A549 (cell line): Measurements from ENCODE around the gene PHF2. TPM values are rescaled to one million over a fixed set of nuclear protein-coding genes. Genes with fewer than 3 reads are reported as not detected.

ENCODE experiments used
- ATAC-seq, 2 experiments: fragments of 200-7000 bp in 1 of 2; fragments of >200 bp in 1 of 2; cut with Nextera tagmentation in 1 of 2; cut with Tn5 transposase in 1 of 2; 3 replicates each; pipeline versions ENCODE4 v1.8.0 to v1.9.1; 2018 to 2020; ENCODE audit warnings: mild to moderate bottlenecking in 1 of 2, moderate library complexity in 1 of 2
- CTCF ChIA-PET: fragments of 300-600 bp; sonication (Branson Sonifier 250); formaldehyde crosslinking; extraction: SDS; loops from one replicate; lab custom pipeline; 2021; ENCODE audit warnings: antibody characterized with exemption, inconsistent platforms; lab: Yijun Ruan, JAX
- POLR2A ChIA-PET: fragments of 350-600 bp; formaldehyde crosslinking; extraction: SDS; loops from one replicate; lab custom pipeline; 2021; ENCODE audit warnings: antibody characterized with exemption, inconsistent platforms; lab: Yijun Ruan, JAX
- DNase-seq, 2 experiments: peaks; one replicate each; pipeline versions ENCODE4 v3.0.0 to v3.0.0-alpha.2; 2011 to 2016; ENCODE audit warnings: low read depth in 1 of 2, low spot score in 1 of 2
- FAIRE-seq: peaks from 2 replicates; lab custom pipeline; 2011; peaks lifted over from hg19 to GRCh38; lab: Jason Lieb, UNC
- H3K27ac ChIP-seq, 2 experiments: fragments of >200 bp; sonication (Bioruptor Twin); formaldehyde crosslinking; 3 replicates each; pipeline ENCODE4 v1.5.1; 2016 to 2017
- H3K4me1 ChIP-seq: fragments of >200 bp; sonication (Bioruptor Twin); formaldehyde crosslinking; 3 replicates; pipeline ENCODE4 v1.6.1; 2016
- H3K4me2 ChIP-seq: fragments of >200 bp; sonication (Bioruptor Twin); formaldehyde crosslinking; 3 replicates; pipeline ENCODE4 v1.6.1; 2016
- H3K4me3 ChIP-seq: fragments of >200 bp; sonication (Bioruptor Twin); formaldehyde crosslinking; 3 replicates; pipeline ENCODE4 v1.5.1; 2016
- H3K9me3 ChIP-seq: fragments of >200 bp; sonication (Bioruptor Twin); formaldehyde crosslinking; 3 replicates; pipeline ENCODE4 v1.6.1; 2016
- CBX8 ChIP-seq: fragments of 200-600 bp; sonication (generic); IDR thresholded peaks from 2 replicates; pipeline ENCODE4 v1.6.1; 2016
- CHD2 ChIP-seq: fragments of 150-350 bp; IDR thresholded peaks from 2 replicates; pipeline ENCODE4 v1.6.1; 2014; ENCODE audit warnings: low read length; ENCODE audit not compliant: partially characterized antibody
- ELK1 ChIP-seq: fragments of 150-350 bp; IDR thresholded peaks from 2 replicates; pipeline ENCODE4 v1.6.1; 2014; ENCODE audit warnings: low read depth, mild to moderate bottlenecking, low read length
- FOSB ChIP-seq: fragments of 250-450 bp; sonication (Bioruptor Pico); IDR thresholded peaks from 2 replicates; pipeline ENCODE4 v1.5.0; 2020; ENCODE audit warnings: mild to moderate bottlenecking, moderate library complexity
- FOSL2 ChIP-seq, 2 experiments: fragments of 450-650 bp in 1 of 2; fragments of >200 bp in 1 of 2; sonication (Bioruptor Twin) in 1 of 2; formaldehyde crosslinking; IDR thresholded peaks; 2 replicates each; pipeline versions ENCODE4 v1.5.0 to v1.6.1; 2016 to 2020; ENCODE audit warnings: mild to moderate bottlenecking in 1 of 2, moderate library complexity in 1 of 2
- HEYL ChIP-seq: fragments of 250-450 bp; sonication (Bioruptor Pico); IDR thresholded peaks from 2 replicates; pipeline ENCODE4 v1.8.0; 2021; ENCODE audit warnings: mild to moderate bottlenecking, moderate library complexity
- HOXB13 ChIP-seq: fragments of 250-450 bp; sonication (Bioruptor Pico); IDR thresholded peaks from 2 replicates; pipeline ENCODE4 v1.5.0; 2020; ENCODE audit warnings: low read depth, mild to moderate bottlenecking, moderate library complexity
- JUN ChIP-seq, 2 experiments: fragments of >200 bp; sonication (Bioruptor Twin); formaldehyde crosslinking; IDR thresholded peaks; 2 replicates in 1 of 2; 3 replicates in 1 of 2; pipeline ENCODE4 v1.6.1; 2016 to 2017
- MAFK ChIP-seq: fragments of 450-650 bp; IDR thresholded peaks from 2 replicates; pipeline ENCODE4 v1.6.1; 2014; ENCODE audit not compliant: partially characterized antibody
- MYC ChIP-seq: IDR thresholded peaks from 2 replicates; pipeline ENCODE4 v1.6.1; 2012; ENCODE audit warnings: mild to moderate bottlenecking, inconsistent platforms, low read length, improper control_type of control experiment, borderline replicate concordance
- NPAS2 ChIP-seq: fragments of 250-450 bp; sonication (Bioruptor Pico); IDR thresholded peaks from 2 replicates; pipeline ENCODE4 v1.8.0; 2022; ENCODE audit warnings: mild to moderate bottlenecking, moderate library complexity, borderline replicate concordance
- NR3C1 ChIP-seq: fragments of >200 bp; sonication (Bioruptor Twin); formaldehyde crosslinking; IDR thresholded peaks from 3 replicates; pipeline ENCODE4 v1.6.1; 2017
- POLR2AphosphoS2 ChIP-seq: conservative IDR thresholded peaks from 2 replicates; pipeline ENCODE4 v1.6.1; 2012; ENCODE audit warnings: low read length, improper control_type of control experiment, inconsistent platforms
- RARB ChIP-seq: fragments of 250-450 bp; sonication (Bioruptor Pico); IDR thresholded peaks from 2 replicates; pipeline ENCODE4 v1.8.0; 2021; ENCODE audit warnings: mild to moderate bottlenecking, moderate library complexity
- RNF2 ChIP-seq: fragments of 200-600 bp; sonication (generic); IDR thresholded peaks from 2 replicates; pipeline ENCODE4 v1.6.1; 2016; ENCODE audit warnings: low read depth, mild to moderate bottlenecking, antibody characterized with exemption, moderate library complexity, borderline replicate concordance
- SMC3 ChIP-seq: fragments of >200 bp; sonication (Bioruptor Twin); formaldehyde crosslinking; IDR thresholded peaks from 3 replicates; pipeline ENCODE4 v1.6.1; 2018; ENCODE audit warnings: inconsistent platforms
- SREBF2 ChIP-seq: fragments of 450-650 bp; IDR thresholded peaks from 2 replicates; pipeline ENCODE4 v1.6.1; 2014; ENCODE audit warnings: mild to moderate bottlenecking, moderate library complexity
- ZSCAN20 ChIP-seq: fragments of 250-450 bp; sonication (Bioruptor Pico); IDR thresholded peaks from 2 replicates; pipeline ENCODE4 v1.8.0; 2022; ENCODE audit warnings: mild to moderate bottlenecking, moderate library complexity
- WGBS: methylation state at CpG from one replicate; pipeline ENCODE4 v1.1.6; 2017; ENCODE audit errors: missing lambda C conversion rate; 5-methylcytosine and 5-hydroxymethylcytosine counted together
- polyA plus RNA-seq, 4 experiments: library from polyadenylated mRNA; depleted of rRNA in 3 of 4; stranded (reverse); fragments of >200 nt; fragmentation: RNase III in 1 of 4; extraction: RNeasy Plus Mini Kit Qiagen cat#74134 plus additional on column Dnase treatment in 1 of 4; gene quantifications; 2 replicates in 3 of 4; 3 replicates in 1 of 4; pipeline ENCODE4 v1.2.3, GENCODE V29; 2011 to 2017
- TF ChIP-seq, protein P1 (sequence below): fragments of >200 bp; sonication (Bioruptor Twin); formaldehyde crosslinking; IDR thresholded peaks from 3 replicates; pipeline ENCODE4 v1.5.1; 2016

PHF2 gene
- polyA plus RNA-seq, 2 of the 4 experiments (the other 2 are of a cell fraction), result 9.6 to 12.2 TPM

- Histone ChIP-seq H3K9me3 (peaks cover 12% of the 10 kb centered on the region; the same call in 2 of the 3 replicates), H3K4me3 (no peak overlapping the region), H3K4me2 (no peak overlapping the region), H3K4me1 (peaks cover 10% of the 10 kb centered on the region), H3K27ac (no peak overlapping the region)
- TF ChIP-seq POLR2AphosphoS2 (no peak), FOSB (CRISPR knock-in tag) (no peak), SREBF2 (no peak), HEYL (CRISPR knock-in tag) (no peak), NR3C1 (no peak), ZSCAN20 (CRISPR knock-in tag) (no peak), MYC (no peak), HOXB13 (CRISPR knock-in tag) (no peak), MAFK (no peak), CHD2 (no peak)
- TF ChIP-seq, protein P1, sequence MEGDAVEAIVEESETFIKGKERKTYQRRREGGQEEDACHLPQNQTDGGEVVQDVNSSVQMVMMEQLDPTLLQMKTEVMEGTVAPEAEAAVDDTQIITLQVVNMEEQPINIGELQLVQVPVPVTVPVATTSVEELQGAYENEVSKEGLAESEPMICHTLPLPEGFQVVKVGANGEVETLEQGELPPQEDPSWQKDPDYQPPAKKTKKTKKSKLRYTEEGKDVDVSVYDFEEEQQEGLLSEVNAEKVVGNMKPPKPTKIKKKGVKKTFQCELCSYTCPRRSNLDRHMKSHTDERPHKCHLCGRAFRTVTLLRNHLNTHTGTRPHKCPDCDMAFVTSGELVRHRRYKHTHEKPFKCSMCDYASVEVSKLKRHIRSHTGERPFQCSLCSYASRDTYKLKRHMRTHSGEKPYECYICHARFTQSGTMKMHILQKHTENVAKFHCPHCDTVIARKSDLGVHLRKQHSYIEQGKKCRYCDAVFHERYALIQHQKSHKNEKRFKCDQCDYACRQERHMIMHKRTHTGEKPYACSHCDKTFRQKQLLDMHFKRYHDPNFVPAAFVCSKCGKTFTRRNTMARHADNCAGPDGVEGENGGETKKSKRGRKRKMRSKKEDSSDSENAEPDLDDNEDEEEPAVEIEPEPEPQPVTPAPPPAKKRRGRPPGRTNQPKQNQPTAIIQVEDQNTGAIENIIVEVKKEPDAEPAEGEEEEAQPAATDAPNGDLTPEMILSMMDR, result no peak
- 76% methylated on average over 8 of the region's 8 CpGs for WGBS
- ChIA-PET CTCF (no interaction called here), POLR2A (no interaction called here)
- FAIRE-seq, result no peak
- ATAC-seq, result no peak
- no peak for DNase-seq
Observed at GRCh38 chr9:93572636-93573515, 3.5 kb upstream of the PHF2 start.

DNA sequence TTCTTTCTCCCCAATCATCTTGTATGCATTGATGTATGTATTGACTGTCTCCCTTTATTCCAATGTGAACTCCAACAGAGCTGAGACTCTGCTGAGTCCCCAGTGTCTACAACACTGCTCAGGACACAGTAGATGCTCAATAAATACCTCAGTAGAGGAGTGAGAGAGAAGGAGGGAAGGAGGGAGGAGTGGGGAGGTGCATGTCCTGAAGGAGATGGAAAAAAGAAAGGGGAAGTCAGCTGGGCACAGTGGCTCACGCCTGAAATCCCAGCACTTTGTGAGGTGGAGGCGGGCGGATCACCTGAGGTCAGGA, 2.9 kb upstream of the PHF2 start:
- DNase-seq (no peak), ATAC-seq (no peak), FAIRE-seq (no peak)
- CTCF ChIA-PET, result interaction anchor here (1.2 kb wide), 1 partner anchor 19 kb away, joined by 3 read pairs; no protein-coding TSS in a partner anchor
- no peak overlapping the region for H3K4me3 ChIP-seq
- POLR2A ChIA-PET, result no interaction called here
- H3K9me3 ChIP-seq, result peaks cover 12% of the 10 kb centered on the region; the same call in 2 of the 3 replicates
- H3K4me1 ChIP-seq, result peaks cover 14% of the 10 kb centered on the region
- no peak overlapping the region for H3K27ac ChIP-seq
- no peak for TF ChIP-seq NPAS2
- no peak for TF ChIP-seq NR3C1
- no peak for TF ChIP-seq CBX8
- TF ChIP-seq JUN (IDR thresholded peaks at IDR 0.05), result no peak
- no peak for TF ChIP-seq SMC3
- no peak for TF ChIP-seq RNF2
- TF ChIP-seq ELK1, result no peak
- TF ChIP-seq FOSL2 (IDR thresholded peaks at IDR 0.05), result no peak
- TF ChIP-seq FOSL2 (CRISPR knock-in tag; IDR thresholded peaks at IDR 0.05), result no peak
- no peak for TF ChIP-seq RARB (CRISPR knock-in tag)
- TF ChIP-seq CHD2, result no peak
- 88% methylated on average over 3 of the region's 3 CpGs for WGBS
- no peak overlapping the region for H3K4me2 ChIP-seq
